Measurements from ENCODE around the gene EML3. TPM values are rescaled to one million over a fixed set of nuclear protein-coding genes. Genes with fewer than 3 reads are reported as not detected.
"Not testable (repeated sequence)": the region's sequence is repeated elsewhere in the genome, so short reads cannot be mapped to it uniquely, and the experiment has no call there.

The EML3 gene
- total and polyA plus RNA-seq, 4 donors: 15.7 to 182 (median 114) TPM

DNA sequence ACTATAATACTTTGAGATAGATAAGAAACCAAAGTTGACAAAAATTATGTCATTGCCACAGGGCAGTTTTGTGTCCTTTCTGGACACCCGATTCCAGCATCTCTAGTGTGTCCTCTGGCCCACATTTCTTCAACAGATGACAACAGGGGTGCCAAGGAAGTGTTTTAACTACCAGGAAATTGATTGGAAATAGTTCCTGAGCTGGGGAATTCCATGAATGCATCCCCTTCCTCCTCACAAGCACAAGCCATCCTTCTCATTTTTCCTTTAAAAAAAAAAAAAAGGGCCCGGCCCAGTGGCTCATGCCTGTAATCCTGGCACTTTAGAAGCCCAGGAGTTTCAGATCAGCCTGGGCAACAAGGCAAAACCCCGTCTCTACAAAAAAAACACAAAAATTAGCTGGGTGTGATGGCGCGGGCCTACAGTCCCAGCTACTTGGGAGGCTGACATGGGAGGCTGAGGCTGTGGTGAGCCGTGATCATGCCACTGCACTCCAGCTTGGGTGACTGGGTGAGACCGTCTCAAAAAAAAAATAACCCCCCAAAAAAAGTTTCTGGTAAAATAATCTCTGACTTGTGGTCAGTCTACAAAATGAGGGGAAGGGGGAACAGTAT lies 10.0 kb upstream of the EML3 start:
- Histone ChIP-seq H3K36me3 (ENCODE audit: control insufficient read depth in 1 of 2, insufficient read depth in 2 of 2, low read length in 1 of 2) (peaks cover 0 to 11% of the 10 kb centered on the region in 2 donors), H3K4me3 (ENCODE audit: low read length in 2 of 2) (no peak overlapping the region), H3K27me3 (ENCODE audit: control insufficient read depth in 1 of 2, insufficient read depth in 2 of 2, low read length in 1 of 2) (no peaks in the 10 kb centered on the region), H3K9me3 (ENCODE audit: control insufficient read depth, low read length) (no peaks in the 10 kb centered on the region), H3K27ac (ENCODE audit: low read depth in 1 of 2, low read length in 2 of 2) (peak overlapping the region in 1 of 2 donors; percentile 81), H3K4me1 (ENCODE audit: control insufficient read depth in 1 of 2, insufficient read depth in 2 of 2, low read length in 2 of 2) (no peaks in the 10 kb centered on the region)
- WGBS, 2 donors: 78 to 83% methylated on average over 7 of the region's 7 CpGs
- ATAC-seq (ENCODE audit: low FRiP score) (no peak), DNase-seq (no peak)
- intact Hi-C loops (cut with DNase I): no loop called here

DNA sequence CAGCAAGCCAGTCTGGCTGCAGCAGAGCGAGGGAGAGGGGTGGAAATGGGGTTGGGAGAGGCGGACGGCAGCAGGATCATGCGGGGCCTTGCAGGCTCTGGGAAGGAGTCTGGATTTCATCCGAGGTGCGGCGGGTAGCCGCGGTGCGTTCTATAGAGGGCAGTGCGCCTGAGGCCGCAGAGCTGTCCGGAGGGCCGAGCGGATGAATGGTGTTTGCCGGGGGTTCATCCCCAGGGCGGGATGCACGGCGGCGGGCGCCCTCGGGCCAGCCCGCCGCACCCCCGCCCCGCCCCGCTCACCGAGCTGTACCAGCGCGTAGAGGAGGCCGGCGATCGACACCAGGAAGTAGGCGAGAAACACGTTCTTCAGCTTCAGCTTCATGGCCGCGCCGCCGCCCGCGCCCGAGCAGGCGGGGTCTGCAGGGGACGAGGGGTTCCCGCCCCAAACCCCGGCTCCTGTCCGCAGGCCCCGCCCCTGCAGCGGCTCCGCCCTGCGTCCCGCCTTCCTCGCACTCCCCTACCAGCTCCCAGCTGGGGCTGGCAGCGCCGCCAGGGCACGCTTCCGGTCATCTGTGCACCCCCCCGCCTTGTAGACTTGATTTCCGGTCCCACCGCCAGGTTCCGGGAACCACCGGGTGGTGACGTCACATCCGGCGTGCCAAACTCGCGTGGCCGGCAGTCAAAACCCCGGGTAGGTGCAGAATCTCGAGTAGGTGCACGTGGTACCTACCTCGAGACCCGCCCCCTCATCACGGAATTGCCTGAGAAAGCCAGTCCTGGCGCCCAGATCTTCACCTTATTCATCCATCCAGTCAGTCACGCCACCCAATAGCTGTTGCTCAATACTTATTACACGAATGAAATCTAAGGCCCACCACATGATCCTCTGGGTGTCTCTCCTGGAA lies 9.2 kb upstream of the EML3 start, which contains the start of gene B3GAT3:
Gene B3GAT3, minus strand, starts transcription at position 420 of the 904 bp plus-strand sequence. Its CDS starts 39 bp downstream, at position 381.
- Histone ChIP-seq H3K4me1 (ENCODE audit: control insufficient read depth in 1 of 2, insufficient read depth in 2 of 2, low read length in 2 of 2) (no peaks in the 10 kb centered on the region), H3K9me3 (ENCODE audit: control insufficient read depth, low read length) (no peaks in the 10 kb centered on the region), H3K4me3 (ENCODE audit: low read length in 2 of 2) (peak within 1 kb of the TSS; percentile 56 to 66), H3K27me3 (ENCODE audit: control insufficient read depth in 1 of 2, insufficient read depth in 2 of 2, low read length in 1 of 2) (no peaks in the 10 kb centered on the region), H3K27ac (ENCODE audit: low read depth in 1 of 2, low read length in 2 of 2) (peak within 1 kb of the TSS; percentile 6 to 81), H3K36me3 (ENCODE audit: control insufficient read depth in 1 of 2, insufficient read depth in 2 of 2, low read length in 1 of 2) (peaks cover 0 to 8% of the 10 kb centered on the region in 2 donors)
- ATAC-seq (ENCODE audit: low FRiP score) (peak; percentile 98), DNase-seq (peak; percentile 99 to 100)
- intact Hi-C loops (cut with DNase I): no loop called here
- WGBS, 2 donors: 1% methylated on average over 53 to 77 of the region's 77 CpGs

DNA sequence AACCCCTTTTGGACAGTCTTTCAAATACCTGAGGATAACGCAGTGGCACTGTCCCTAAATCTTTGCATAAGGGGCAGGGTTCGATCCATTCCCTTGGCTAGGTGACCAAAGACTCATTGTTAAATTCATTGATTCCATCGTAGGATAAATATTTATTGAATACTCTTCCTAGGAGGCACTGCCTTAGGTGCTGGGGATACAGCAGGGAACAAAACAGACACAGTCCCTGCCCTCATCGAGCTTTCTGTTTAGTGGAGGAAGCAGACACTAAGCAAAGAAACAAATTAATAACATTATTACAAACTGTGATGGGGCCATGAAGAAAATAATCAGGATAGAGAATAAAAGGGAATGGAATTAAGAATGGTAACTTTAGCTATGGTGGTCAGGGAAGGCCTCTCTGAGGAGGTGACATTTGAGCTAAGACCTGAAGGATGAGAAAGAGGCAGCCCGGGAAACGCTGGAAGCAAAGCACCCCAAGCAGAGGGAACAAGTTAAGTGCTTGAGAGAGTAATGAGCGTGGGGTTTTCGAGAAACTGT lies 8.5 kb upstream of the EML3 start:
- H3K4me3 ChIP-seq (ENCODE audit: low read length in 2 of 2): peak overlapping the region; percentile 56 to 66
- H3K27ac ChIP-seq (ENCODE audit: low read depth in 1 of 2, low read length in 2 of 2): peak overlapping the region; percentile 6 to 76
- peaks cover 0 to 3% of the 10 kb centered on the region in 2 donors for H3K36me3 ChIP-seq (ENCODE audit: control insufficient read depth in 1 of 2, insufficient read depth in 2 of 2, low read length in 1 of 2)
- no peaks in the 10 kb centered on the region for H3K4me1 ChIP-seq (ENCODE audit: control insufficient read depth in 1 of 2, insufficient read depth in 2 of 2, low read length in 2 of 2)
- no peak for DNase-seq
- intact Hi-C loops (cut with DNase I): no loop called here
- no peak for ATAC-seq (ENCODE audit: low FRiP score)
- H3K9me3 ChIP-seq (ENCODE audit: control insufficient read depth, low read length): no peaks in the 10 kb centered on the region
- H3K27me3 ChIP-seq (ENCODE audit: control insufficient read depth in 1 of 2, insufficient read depth in 2 of 2, low read length in 1 of 2): no peaks in the 10 kb centered on the region
- 25 to 33% methylated on average over 8 of the region's 8 CpGs for WGBS, 2 donors

DNA sequence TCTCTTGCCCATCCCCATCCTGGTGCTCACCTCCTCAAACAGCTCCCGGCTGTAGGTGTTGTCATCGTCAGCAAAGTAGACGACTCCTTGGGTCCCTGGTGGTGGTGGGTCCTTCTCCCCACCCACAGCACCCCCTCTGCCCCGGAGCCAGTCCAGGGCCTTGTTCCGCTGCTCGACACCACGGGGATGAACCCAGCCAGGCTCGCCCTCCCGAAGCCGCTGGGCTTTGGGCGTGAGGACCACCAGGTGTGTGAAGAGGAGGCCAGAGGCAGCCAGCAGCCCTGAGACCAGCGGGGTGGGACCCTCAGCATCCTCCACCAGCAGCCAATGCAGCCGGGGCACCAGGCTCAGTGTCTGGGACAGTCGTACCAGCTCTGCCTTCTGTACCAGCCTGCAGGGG lies 4.4 kb upstream of the EML3 start:
- H3K4me1 ChIP-seq (ENCODE audit: control insufficient read depth in 1 of 2, insufficient read depth in 2 of 2, low read length in 2 of 2); ATAC-seq (ENCODE audit: low FRiP score); intact Hi-C loops (cut with DNase I); H3K27me3 ChIP-seq (ENCODE audit: control insufficient read depth in 1 of 2, insufficient read depth in 2 of 2, low read length in 1 of 2); H3K9me3 ChIP-seq (ENCODE audit: control insufficient read depth, low read length); DNase-seq; H3K27ac ChIP-seq (ENCODE audit: low read depth in 1 of 2, low read length in 2 of 2); H3K36me3 ChIP-seq (ENCODE audit: control insufficient read depth in 1 of 2, insufficient read depth in 2 of 2, low read length in 1 of 2); H3K4me3 ChIP-seq (ENCODE audit: low read length in 2 of 2): not testable (repeated sequence)
- 90 to 94% methylated on average over 9 to 14 of the region's 14 CpGs for WGBS, 2 donors

DNA sequence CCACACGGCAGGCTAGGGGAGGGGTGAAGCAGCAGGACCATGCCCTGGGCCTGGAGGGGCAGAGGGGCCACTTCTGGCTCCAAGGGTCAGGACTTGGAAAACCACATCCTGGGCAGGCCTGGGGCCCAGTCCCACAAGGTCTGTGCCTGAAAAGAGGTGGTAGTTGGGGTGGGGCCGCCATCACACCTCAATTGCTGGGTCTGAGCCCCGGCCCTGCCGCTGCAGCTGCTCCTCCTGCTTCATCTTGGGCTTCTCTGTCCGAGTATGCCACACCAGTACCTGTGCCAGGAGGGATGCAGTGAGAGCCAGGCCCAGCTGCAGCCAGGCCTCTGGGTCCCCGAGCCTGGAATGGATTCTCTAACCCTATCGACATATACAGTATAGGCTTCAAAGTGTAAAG lies 2.9 kb upstream of the EML3 start:
- Histone ChIP-seq H3K27me3 (ENCODE audit: control insufficient read depth in 1 of 2, insufficient read depth in 2 of 2, low read length in 1 of 2) (no peaks in the 10 kb centered on the region), H3K36me3 (ENCODE audit: control insufficient read depth in 1 of 2, insufficient read depth in 2 of 2, low read length in 1 of 2) (no peaks in the 10 kb centered on the region), H3K4me1 (ENCODE audit: control insufficient read depth in 1 of 2, insufficient read depth in 2 of 2, low read length in 2 of 2) (no peaks in the 10 kb centered on the region), H3K4me3 (ENCODE audit: low read length in 2 of 2) (no peak overlapping the region), H3K9me3 (ENCODE audit: control insufficient read depth, low read length) (no peaks in the 10 kb centered on the region), H3K27ac (ENCODE audit: low read depth in 1 of 2, low read length in 2 of 2) (no peak overlapping the region)
- ATAC-seq (ENCODE audit: low FRiP score): no peak
- intact Hi-C loops (cut with DNase I): no loop called here
- DNase-seq: no peak
- 86 to 88% methylated on average over 7 of the region's 7 CpGs for WGBS, 2 donors

DNA sequence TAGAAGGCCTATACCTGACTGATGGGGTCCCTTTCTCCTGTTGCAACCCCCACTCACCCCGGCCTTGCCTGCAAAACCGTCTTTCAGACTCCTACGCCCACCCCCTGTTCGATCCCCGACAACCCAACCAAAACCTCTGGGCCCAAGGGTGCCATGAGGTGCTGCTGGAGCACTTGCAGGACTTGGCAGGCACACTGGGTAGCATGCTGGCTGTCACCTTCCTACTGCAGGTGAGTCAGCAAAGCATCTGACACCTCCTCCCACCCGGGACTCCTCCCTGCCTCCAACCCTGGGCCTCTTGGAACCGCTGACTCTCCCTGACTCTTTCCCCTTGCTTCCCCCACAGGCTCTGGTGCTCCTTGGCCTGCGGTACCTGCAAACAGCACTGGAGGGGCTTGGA lies 1.7 kb upstream of the EML3 start:
- no peaks in the 10 kb centered on the region for H3K36me3 ChIP-seq (ENCODE audit: control insufficient read depth in 1 of 2, insufficient read depth in 2 of 2, low read length in 1 of 2)
- no peaks in the 10 kb centered on the region for H3K4me1 ChIP-seq (ENCODE audit: control insufficient read depth in 1 of 2, insufficient read depth in 2 of 2, low read length in 2 of 2)
- DNase-seq (no peak), ATAC-seq (ENCODE audit: low FRiP score) (no peak)
- H3K9me3 ChIP-seq (ENCODE audit: control insufficient read depth, low read length): no peaks in the 10 kb centered on the region
- H3K27me3 ChIP-seq (ENCODE audit: control insufficient read depth in 1 of 2, insufficient read depth in 2 of 2, low read length in 1 of 2): no peaks in the 10 kb centered on the region
- intact Hi-C loops (cut with DNase I): no loop called here
- 75% methylated on average over 8 of the region's 8 CpGs for WGBS, 2 donors
- H3K27ac ChIP-seq (ENCODE audit: low read depth in 1 of 2, low read length in 2 of 2): no peak overlapping the region
- no peak overlapping the region for H3K4me3 ChIP-seq (ENCODE audit: low read length in 2 of 2)

DNA sequence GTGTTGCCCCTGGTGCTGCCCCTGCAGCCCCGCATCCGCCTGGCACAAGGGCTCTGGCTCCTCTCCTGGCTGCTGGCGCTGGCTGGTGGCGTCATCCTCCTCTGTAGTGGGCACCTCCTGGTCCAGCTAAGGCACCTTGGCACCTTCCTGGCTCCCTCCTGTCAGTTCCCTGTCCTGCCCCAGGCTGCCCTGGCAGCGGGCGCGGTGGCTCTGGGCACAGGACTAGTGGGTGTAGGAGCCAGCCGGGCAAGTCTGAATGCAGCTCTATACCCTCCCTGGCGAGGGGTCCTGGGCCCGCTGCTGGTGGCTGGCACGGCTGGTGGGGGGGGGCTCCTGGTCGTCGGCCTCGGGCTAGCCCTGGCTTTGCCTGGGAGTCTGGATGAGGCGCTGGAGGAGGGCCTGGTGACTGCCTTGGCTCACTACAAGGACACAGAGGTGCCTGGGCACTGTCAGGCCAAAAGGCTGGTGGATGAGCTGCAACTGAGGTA lies 760 bp upstream of the EML3 start:
- H3K4me3 ChIP-seq (ENCODE audit: low read length in 2 of 2): no peak overlapping the region
- ATAC-seq (ENCODE audit: low FRiP score) (no peak), DNase-seq (no peak)
- H3K27ac ChIP-seq (ENCODE audit: low read depth in 1 of 2, low read length in 2 of 2): peak overlapping the region; percentile 37 to 68
- H3K36me3 ChIP-seq (ENCODE audit: control insufficient read depth in 1 of 2, insufficient read depth in 2 of 2, low read length in 1 of 2): no peaks in the 10 kb centered on the region
- intact Hi-C loops (cut with DNase I): no loop called here
- no peaks in the 10 kb centered on the region for H3K9me3 ChIP-seq (ENCODE audit: control insufficient read depth, low read length)
- 13 to 15% methylated on average over 15 of the region's 15 CpGs for WGBS, 2 donors
- H3K27me3 ChIP-seq (ENCODE audit: control insufficient read depth in 1 of 2, insufficient read depth in 2 of 2, low read length in 1 of 2): no peaks in the 10 kb centered on the region
- H3K4me1 ChIP-seq (ENCODE audit: control insufficient read depth in 1 of 2, insufficient read depth in 2 of 2, low read length in 2 of 2): no peaks in the 10 kb centered on the region

DNA sequence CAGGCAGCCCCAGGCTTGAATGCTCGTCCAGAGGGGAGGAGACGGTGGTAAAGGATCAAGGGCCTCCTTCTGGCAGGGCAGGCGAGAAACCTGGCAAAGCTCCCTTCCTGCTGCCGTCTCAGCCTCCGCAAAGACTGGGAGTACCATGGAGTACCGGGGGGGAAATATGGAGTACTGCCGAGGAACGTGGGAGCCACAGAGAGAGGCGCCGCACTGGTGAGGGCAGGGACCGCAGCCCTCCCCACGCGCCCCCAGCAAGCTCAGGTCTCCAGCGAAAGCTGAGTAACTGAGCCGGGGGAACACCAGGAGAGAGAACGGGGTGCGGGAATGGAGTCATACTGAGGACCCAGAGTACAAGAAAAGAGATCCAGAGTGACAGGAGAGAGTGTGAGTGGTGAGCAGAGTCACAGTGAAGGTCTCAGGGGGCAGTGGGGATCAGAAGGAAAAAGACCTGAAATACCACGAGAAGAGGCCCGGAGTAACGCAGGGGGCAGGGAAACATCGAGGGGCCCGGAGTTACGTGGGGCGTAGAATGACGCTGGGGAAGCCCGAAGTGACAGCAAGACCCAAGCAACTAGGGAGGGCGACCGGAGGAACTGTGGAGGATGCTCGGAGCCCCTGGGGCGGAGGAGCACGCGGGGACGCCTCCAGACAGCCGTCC lies 740 bp downstream of the EML3 start:
- peak overlapping the region; percentile 65 to 76 for H3K4me3 ChIP-seq (ENCODE audit: low read length in 2 of 2)
- H3K9me3 ChIP-seq (ENCODE audit: control insufficient read depth, low read length): no peaks in the 10 kb centered on the region
- DNase-seq (peak; percentile 81 to 82), ATAC-seq (ENCODE audit: low FRiP score) (peak; percentile 17)
- intact Hi-C loops (cut with DNase I): no loop called here
- H3K36me3 ChIP-seq (ENCODE audit: control insufficient read depth in 1 of 2, insufficient read depth in 2 of 2, low read length in 1 of 2): peaks cover 0 to 2% of the 10 kb centered on the region in 2 donors
- no peaks in the 10 kb centered on the region for H3K4me1 ChIP-seq (ENCODE audit: control insufficient read depth in 1 of 2, insufficient read depth in 2 of 2, low read length in 2 of 2)
- H3K27me3 ChIP-seq (ENCODE audit: control insufficient read depth in 1 of 2, insufficient read depth in 2 of 2, low read length in 1 of 2): no peaks in the 10 kb centered on the region
- 0% methylated on average over 32 to 34 of the region's 34 CpGs for WGBS, 2 donors
- peak overlapping the region; percentile 76 to 80 for H3K27ac ChIP-seq (ENCODE audit: low read depth in 1 of 2, low read length in 2 of 2)

All from aorta (tissue), 5 donors.